AG09319 (cell line): ENCODE measurements around the gene GTSE1.

Experiments used
- DNase-seq: peaks from one replicate; pipeline ENCODE4 v3.0.0-alpha.2; 2010; ENCODE audit warnings: low read depth; ENCODE audit errors: extremely low read depth
- CTCF ChIP-seq: IDR thresholded peaks from 2 replicates; pipeline ENCODE4 v1.5.1; 2011; ENCODE audit warnings: low read depth, mild to moderate bottlenecking, inconsistent platforms, low read length, moderate library complexity

GTSE1 gene

GRCh38 chr22:46278656-46279645 lies 17.7 kb upstream of the GTSE1 start:
- no peak for TF ChIP-seq CTCF
- DNase-seq: no peak

GRCh38 chr22:46280063-46280817 lies 16.4 kb upstream of the GTSE1 start:
- DNase-seq: no peak
- no peak for TF ChIP-seq CTCF

GRCh38 chr22:46280999-46281623 lies 15.6 kb upstream of the GTSE1 start:
- no peak for DNase-seq
- no peak for TF ChIP-seq CTCF

GRCh38 chr22:46281866-46282678 lies 14.6 kb upstream of the GTSE1 start:
- TF ChIP-seq CTCF: no peak
- DNase-seq: no peak

GRCh38 chr22:46286006-46286405 lies 10.7 kb upstream of the GTSE1 start:
- no peak for DNase-seq
- no peak for TF ChIP-seq CTCF

- DNase-seq: no peak
- no peak for TF ChIP-seq CTCF
These were observed 9.5 kb upstream of the GTSE1 start for GRCh38 chr22:46286941-46287872.
